Measurements from ENCODE around the gene LLGL2.

GRCh38 chr17:75622076-75622475 is 96.6 kb downstream of the LLGL2 start:
- no peak for TF ChIP-seq EZH2phosphoT487 (IDR thresholded peaks at IDR 0.05; ENCODE audit: borderline replicate concordance, low read length)
- TF ChIP-seq, protein P1, sequence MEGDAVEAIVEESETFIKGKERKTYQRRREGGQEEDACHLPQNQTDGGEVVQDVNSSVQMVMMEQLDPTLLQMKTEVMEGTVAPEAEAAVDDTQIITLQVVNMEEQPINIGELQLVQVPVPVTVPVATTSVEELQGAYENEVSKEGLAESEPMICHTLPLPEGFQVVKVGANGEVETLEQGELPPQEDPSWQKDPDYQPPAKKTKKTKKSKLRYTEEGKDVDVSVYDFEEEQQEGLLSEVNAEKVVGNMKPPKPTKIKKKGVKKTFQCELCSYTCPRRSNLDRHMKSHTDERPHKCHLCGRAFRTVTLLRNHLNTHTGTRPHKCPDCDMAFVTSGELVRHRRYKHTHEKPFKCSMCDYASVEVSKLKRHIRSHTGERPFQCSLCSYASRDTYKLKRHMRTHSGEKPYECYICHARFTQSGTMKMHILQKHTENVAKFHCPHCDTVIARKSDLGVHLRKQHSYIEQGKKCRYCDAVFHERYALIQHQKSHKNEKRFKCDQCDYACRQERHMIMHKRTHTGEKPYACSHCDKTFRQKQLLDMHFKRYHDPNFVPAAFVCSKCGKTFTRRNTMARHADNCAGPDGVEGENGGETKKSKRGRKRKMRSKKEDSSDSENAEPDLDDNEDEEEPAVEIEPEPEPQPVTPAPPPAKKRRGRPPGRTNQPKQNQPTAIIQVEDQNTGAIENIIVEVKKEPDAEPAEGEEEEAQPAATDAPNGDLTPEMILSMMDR (IDR thresholded peaks at IDR 0.05; ENCODE audit: low read depth, low read length, poor library complexity, severe bottlenecking), result no peak
